OCI-LY1 (cell line): ENCODE results near the gene NDUFS5.
"Not testable (repeated sequence)": the region's sequence is repeated elsewhere in the genome, so short reads cannot be mapped to it uniquely, and the experiment has no call there.

Experiments used
- H2AFZ ChIP-seq: fragments of 200-600 bp; sonication (generic), shearing (Covaris generic); 2 replicates; pipeline ENCODE4 v1.6.0; 2014; ENCODE audit warnings: antibody characterized with exemption, mild to moderate bottlenecking, low read length
- H3F3A ChIP-seq: fragments of 200-600 bp; sonication (generic), shearing (Covaris generic); 2 replicates; pipeline ENCODE4 v1.6.0; 2014; ENCODE audit warnings: mild to moderate bottlenecking, antibody characterized with exemption, low read length, moderate library complexity; ENCODE audit not compliant: insufficient read depth
- H3K27ac ChIP-seq: fragments of 200-600 bp; sonication (generic); 2 replicates; pipeline ENCODE4 v1.5.1; 2014; ENCODE audit warnings: low read length, mixed run types, mild to moderate bottlenecking, low read depth; ENCODE audit not compliant: poor library complexity, severe bottlenecking
- H3K27me3 ChIP-seq: fragments of 200-600 bp; sonication (generic); 2 replicates; pipeline ENCODE4 v1.6.0; 2014; ENCODE audit warnings: antibody characterized with exemption, mild to moderate bottlenecking, low read length, moderate library complexity; ENCODE audit not compliant: insufficient read depth
- H3K36me3 ChIP-seq: fragments of 200-600 bp; sonication (generic); 2 replicates; pipeline ENCODE4 v1.6.1; 2014; ENCODE audit warnings: mild to moderate bottlenecking, antibody characterized with exemption, low read length, moderate library complexity, mixed read lengths; ENCODE audit not compliant: insufficient read depth
- H3K4me1 ChIP-seq: fragments of 200-600 bp; sonication (generic); 2 replicates; pipeline ENCODE4 v1.5.1; 2014; ENCODE audit warnings: mild to moderate bottlenecking, low read length, moderate library complexity; ENCODE audit not compliant: insufficient read depth, severe bottlenecking
- H3K4me2 ChIP-seq: fragments of 200-600 bp; sonication (generic), shearing (Covaris generic); 2 replicates; pipeline ENCODE4 v1.6.1; 2014; ENCODE audit warnings: low read length
- H3K4me3 ChIP-seq: fragments of 200-600 bp; sonication (generic); 2 replicates; pipeline ENCODE4 v1.5.1; 2014; ENCODE audit warnings: low read length, low read depth, mild to moderate bottlenecking, mixed read lengths; ENCODE audit not compliant: poor library complexity, severe bottlenecking
- H3K79me2 ChIP-seq: fragments of 200-600 bp; shearing (Covaris generic); 2 replicates; pipeline ENCODE4 v1.6.1; 2016; ENCODE audit warnings: mixed run types, low read length, mixed read lengths; ENCODE audit not compliant: insufficient read depth
- H3K9ac ChIP-seq: fragments of 200-600 bp; sonication (generic), shearing (Covaris generic); 2 replicates; pipeline ENCODE4 v1.6.1; 2014; ENCODE audit warnings: mild to moderate bottlenecking, low read length, mixed read lengths
- H3K9me2 ChIP-seq: fragments of 200-600 bp; sonication (generic), shearing (Covaris generic); 2 replicates; pipeline ENCODE4 v1.6.1; 2014; ENCODE audit warnings: low read depth, mild to moderate bottlenecking, low read length, mixed read lengths
- H3K9me3 ChIP-seq: fragments of 200-600 bp; shearing (Covaris generic); 2 replicates; pipeline ENCODE4 v1.6.1; 2014; ENCODE audit warnings: low read length, mixed read lengths
- H4K20me1 ChIP-seq: fragments of 200-600 bp; sonication (generic), shearing (Covaris generic); 2 replicates; pipeline ENCODE4 v1.6.0; 2016; ENCODE audit warnings: mild to moderate bottlenecking, low read length; ENCODE audit not compliant: insufficient read depth
- EZH2 ChIP-seq: fragments of 200-600 bp; sonication (generic), shearing (Covaris generic); IDR thresholded peaks from 2 replicates; pipeline ENCODE4 v1.8.0; 2017; ENCODE audit warnings: borderline replicate concordance, mixed run types, mild to moderate bottlenecking, antibody characterized with exemption, low read length, moderate library complexity, mixed read lengths
- TF ChIP-seq, protein P1 (sequence below): fragments of 200-600 bp; sonication (generic), shearing (Covaris generic); IDR thresholded peaks from 2 replicates; pipeline ENCODE4 v1.5.1; 2017; ENCODE audit warnings: mild to moderate bottlenecking, antibody characterized with exemption, low read length, moderate library complexity, mixed read lengths

Gene NDUFS5

DNA sequence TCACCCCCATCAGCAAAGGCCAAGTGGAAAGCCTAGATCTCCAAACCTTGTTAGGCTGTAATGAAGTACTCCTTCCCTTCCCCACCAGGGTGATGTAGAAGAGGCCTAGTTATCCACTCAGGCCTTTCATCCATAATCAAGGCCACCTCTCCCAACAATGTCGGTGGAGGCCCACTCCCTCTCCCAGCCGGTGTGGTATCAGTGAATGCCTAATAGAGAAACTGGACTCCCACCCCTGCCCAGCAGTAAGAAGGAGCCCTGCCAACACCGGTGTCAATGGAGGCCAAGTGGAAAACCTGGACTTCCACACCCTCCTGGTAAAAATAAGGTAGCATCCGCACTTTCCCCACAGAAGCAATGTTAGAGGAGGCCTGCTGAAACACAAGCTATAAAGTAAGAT, 23.9 kb downstream of the NDUFS5 start:
- Histone ChIP-seq H3K4me2 (no peak overlapping the region), H4K20me1 (no peaks in the 10 kb centered on the region), H2AFZ (no peak overlapping the region), H3K79me2 (no peaks in the 10 kb centered on the region), H3F3A (no peaks in the 10 kb centered on the region), H3K9me3 (no peaks in the 10 kb centered on the region), H3K27me3 (no peaks in the 10 kb centered on the region), H3K4me3 (no peak overlapping the region), H3K36me3 (peaks cover 5% of the 10 kb centered on the region), H3K27ac (no peak overlapping the region), H3K4me1 (no peaks in the 10 kb centered on the region), H3K9ac (no peak overlapping the region), H3K9me2 (no peaks in the 10 kb centered on the region)
- TF ChIP-seq, protein P1, sequence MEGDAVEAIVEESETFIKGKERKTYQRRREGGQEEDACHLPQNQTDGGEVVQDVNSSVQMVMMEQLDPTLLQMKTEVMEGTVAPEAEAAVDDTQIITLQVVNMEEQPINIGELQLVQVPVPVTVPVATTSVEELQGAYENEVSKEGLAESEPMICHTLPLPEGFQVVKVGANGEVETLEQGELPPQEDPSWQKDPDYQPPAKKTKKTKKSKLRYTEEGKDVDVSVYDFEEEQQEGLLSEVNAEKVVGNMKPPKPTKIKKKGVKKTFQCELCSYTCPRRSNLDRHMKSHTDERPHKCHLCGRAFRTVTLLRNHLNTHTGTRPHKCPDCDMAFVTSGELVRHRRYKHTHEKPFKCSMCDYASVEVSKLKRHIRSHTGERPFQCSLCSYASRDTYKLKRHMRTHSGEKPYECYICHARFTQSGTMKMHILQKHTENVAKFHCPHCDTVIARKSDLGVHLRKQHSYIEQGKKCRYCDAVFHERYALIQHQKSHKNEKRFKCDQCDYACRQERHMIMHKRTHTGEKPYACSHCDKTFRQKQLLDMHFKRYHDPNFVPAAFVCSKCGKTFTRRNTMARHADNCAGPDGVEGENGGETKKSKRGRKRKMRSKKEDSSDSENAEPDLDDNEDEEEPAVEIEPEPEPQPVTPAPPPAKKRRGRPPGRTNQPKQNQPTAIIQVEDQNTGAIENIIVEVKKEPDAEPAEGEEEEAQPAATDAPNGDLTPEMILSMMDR, result no peak
- TF ChIP-seq EZH2, result no peak

DNA sequence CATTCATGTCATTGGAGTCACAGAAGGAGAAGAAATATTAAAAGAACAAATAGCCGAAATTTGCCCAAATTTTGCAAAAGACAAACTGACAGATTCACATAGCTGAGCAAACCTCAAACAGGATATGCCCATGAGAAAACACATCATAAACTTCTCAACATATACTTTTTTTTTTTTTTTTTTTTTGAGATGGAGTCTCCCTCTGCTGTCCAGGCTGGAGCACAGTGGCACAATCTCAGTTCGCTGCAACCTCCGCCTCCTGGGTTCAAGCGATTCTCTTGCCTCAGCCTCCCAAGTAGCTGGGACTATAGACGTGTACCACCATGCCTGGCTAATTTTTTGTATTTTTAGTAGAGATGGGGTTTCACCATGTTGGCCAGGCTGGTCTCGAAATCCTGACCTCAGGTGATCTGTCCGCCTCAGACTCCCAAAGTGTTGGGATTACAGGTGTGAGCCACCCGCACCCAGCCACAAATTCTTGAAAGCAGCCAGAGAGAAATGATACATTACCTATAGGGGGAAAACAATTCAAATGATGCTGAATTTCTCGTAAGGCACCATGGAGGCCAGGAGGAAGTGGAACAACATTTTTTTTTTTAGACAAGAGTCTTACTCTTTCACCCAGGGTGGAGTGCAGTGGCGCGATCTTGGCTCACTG, 25.2 kb downstream of the NDUFS5 start:
- H3K36me3 ChIP-seq, H3K4me2 ChIP-seq, H3K4me1 ChIP-seq, H4K20me1 ChIP-seq, H3K27ac ChIP-seq, H3F3A ChIP-seq, H3K9me2 ChIP-seq, H3K9me3 ChIP-seq, H3K9ac ChIP-seq, H3K79me2 ChIP-seq, H2AFZ ChIP-seq, H3K27me3 ChIP-seq, H3K4me3 ChIP-seq: not testable (repeated sequence)

DNA sequence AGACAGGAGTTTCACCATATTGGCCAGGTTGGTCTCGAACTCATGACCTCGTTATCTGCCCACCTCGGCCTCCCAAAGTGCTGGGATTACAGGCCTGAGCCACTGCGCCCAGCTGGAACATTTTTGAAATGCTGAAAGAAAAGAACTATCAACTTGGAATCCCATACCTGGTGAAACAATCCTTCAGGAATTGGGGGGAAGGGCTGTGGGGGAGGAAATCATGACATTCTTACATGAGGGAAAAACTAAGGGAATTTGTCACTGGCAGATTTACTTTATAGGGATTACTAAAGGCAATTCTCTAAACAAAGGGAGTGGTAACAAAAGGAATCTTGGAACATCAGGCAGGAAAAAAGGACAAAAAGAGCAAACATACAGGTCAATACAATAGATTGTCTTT, 25.8 kb downstream of the NDUFS5 start:
- H3K9me2 ChIP-seq, result no peaks in the 10 kb centered on the region
- no peaks in the 10 kb centered on the region for H3K27me3 ChIP-seq
- H3F3A ChIP-seq, result no peaks in the 10 kb centered on the region
- no peaks in the 10 kb centered on the region for H3K79me2 ChIP-seq
- no peak for TF ChIP-seq EZH2
- TF ChIP-seq, protein P1, result no peak
- peaks cover 4% of the 10 kb centered on the region for H3K36me3 ChIP-seq
- no peak overlapping the region for H3K9ac ChIP-seq
- no peak overlapping the region for H3K4me2 ChIP-seq
- no peaks in the 10 kb centered on the region for H3K4me1 ChIP-seq
- H3K9me3 ChIP-seq, result no peaks in the 10 kb centered on the region
- no peaks in the 10 kb centered on the region for H4K20me1 ChIP-seq
- H3K27ac ChIP-seq, result no peak overlapping the region
- no peak overlapping the region for H3K4me3 ChIP-seq
- no peak overlapping the region for H2AFZ ChIP-seq

DNA sequence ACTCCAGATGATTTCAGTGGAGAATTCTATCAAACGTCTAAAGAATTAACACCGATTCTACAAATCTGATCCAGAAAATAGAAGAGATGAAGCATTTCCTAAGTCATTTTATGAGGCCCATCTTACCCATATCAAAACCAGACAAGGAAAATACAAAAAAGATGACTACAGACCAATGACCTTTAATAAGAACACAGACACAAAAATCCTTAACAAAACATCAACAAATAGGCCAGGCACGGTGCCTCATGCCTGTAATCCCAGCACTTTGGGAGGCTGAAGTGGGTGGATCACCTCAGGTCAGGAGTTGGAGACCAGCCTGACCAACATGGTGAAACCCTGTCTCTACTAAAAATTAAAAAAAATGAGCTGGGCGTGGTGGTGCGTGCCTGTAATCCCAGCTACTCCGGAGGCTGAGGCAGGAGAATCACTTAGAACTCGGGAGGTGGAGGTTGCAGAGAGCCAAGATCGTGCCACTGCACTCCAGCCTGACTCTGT, 29.1 kb downstream of the NDUFS5 start:
- not testable (repeated sequence) for H3F3A ChIP-seq, H3K9me3 ChIP-seq, H3K4me2 ChIP-seq, H3K27ac ChIP-seq, H2AFZ ChIP-seq, H3K36me3 ChIP-seq, H3K9ac ChIP-seq, H3K9me2 ChIP-seq, H3K27me3 ChIP-seq, H3K4me3 ChIP-seq, H3K4me1 ChIP-seq, H4K20me1 ChIP-seq, H3K79me2 ChIP-seq

DNA sequence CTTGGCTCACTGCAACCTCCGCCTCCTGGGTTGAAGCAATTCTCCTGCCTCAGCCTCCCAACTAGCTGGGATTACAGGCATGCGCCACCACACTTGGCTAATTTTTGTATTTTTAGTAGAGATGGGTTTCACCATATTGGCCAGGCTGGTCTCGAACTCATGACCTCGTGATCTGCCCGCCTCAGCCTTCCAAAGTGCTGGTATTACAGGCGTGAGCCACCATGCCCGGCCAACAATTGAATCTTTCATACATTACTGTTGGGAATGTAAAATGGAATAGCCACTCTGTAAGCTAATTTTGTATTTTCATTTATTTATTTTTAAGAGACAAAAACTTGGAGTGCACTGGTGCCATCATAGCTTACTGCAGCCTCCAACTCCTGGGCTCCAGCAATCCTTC, 35.4 kb downstream of the NDUFS5 start:
- not testable (repeated sequence) for H3K9me2 ChIP-seq, H3K9me3 ChIP-seq, H2AFZ ChIP-seq, H3K36me3 ChIP-seq, H3K9ac ChIP-seq, H3K27ac ChIP-seq, H3K4me3 ChIP-seq, H3K4me1 ChIP-seq, H3K4me2 ChIP-seq, H3F3A ChIP-seq, H3K79me2 ChIP-seq, H3K27me3 ChIP-seq, H4K20me1 ChIP-seq
